ENCODE results near the gene CHST12. TPM values are rescaled to one million over a fixed set of nuclear protein-coding genes. Genes with fewer than 3 reads are reported as not detected.

Gene CHST12
- total and polyA plus RNA-seq, 10 of the 15 experiments (the other 5 are each of a cell fraction or from before 2014, with no cell fraction given), result 0.05 to 14.2 (median 3.3) TPM

DNA sequence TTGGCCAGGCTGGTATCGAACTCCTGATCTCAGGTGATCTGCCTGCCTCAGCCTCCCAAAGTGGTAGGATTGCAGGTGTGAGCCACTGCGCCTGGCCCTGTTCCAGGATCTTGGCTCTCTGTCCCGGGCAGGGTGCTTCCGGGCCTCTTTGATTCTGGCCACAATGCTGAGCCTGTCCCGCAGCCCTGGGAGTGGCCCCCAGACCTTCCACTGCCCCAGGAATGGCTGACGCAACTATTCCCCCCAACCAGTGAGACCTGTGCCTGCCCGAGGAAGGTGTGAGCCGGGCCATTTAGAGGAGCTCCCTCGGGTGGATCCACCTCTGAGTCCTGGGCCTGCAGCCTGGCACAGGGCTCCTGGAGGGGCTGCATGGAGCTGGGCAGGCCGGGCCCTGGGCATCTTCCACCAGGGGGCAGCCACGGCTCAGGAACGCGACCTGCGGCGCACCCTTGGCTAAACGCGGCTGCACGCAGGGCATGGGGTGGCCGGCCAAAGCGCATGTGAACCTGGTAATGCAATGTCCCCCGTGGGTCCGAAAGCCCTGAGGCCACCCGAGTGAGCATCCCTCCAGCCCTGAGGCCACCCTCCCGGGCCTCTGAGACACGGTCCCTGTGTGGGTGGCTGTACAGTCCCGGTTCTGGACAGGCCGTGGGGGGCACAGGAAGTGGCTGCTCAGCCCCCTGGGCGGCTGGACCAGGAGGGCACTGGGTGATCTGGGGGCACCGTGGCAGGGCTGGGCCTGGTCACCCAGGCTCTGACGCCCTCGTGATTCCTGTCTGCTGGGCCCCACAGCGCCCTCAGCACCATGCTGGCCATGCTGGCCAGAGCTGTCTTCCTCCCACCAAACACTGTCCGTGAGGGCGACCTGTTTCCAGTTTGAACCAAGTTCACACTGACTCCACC lies 48.0 kb downstream of the CHST12 start (continued):
- TF ChIP-seq, protein P1, sequence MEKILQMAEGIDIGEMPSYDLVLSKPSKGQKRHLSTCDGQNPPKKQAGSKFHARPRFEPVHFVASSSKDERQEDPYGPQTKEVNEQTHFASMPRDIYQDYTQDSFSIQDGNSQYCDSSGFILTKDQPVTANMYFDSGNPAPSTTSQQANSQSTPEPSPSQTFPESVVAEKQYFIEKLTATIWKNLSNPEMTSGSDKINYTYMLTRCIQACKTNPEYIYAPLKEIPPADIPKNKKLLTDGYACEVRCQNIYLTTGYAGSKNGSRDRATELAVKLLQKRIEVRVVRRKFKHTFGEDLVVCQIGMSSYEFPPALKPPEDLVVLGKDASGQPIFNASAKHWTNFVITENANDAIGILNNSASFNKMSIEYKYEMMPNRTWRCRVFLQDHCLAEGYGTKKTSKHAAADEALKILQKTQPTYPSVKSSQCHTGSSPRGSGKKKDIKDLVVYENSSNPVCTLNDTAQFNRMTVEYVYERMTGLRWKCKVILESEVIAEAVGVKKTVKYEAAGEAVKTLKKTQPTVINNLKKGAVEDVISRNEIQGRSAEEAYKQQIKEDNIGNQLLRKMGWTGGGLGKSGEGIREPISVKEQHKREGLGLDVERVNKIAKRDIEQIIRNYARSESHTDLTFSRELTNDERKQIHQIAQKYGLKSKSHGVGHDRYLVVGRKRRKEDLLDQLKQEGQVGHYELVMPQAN (conservative IDR thresholded peaks at IDR 0.05), result no peak
- TF ChIP-seq IKZF1 (conservative IDR thresholded peaks at IDR 0.05) (0 out of 2 replicates have a peak, but pooled peaks have one; percentile 13), ZNF24 (IDR thresholded peaks at IDR 0.05) (no peak), IRF4 (IDR thresholded peaks at IDR 0.05; ENCODE audit: low read depth, low read length) (no peak), JUNB (IDR thresholded peaks at IDR 0.05) (no peak), NR2C1 (IDR thresholded peaks at IDR 0.05) (no peak), POLR2AphosphoS5 (IDR thresholded peaks at IDR 0.05; ENCODE audit: low read length) (no peak), RBBP5 (conservative IDR thresholded peaks at IDR 0.05) (no peak), BACH1 (IDR thresholded peaks at IDR 0.05; ENCODE audit: borderline replicate concordance) (no peak), TCF3 (IDR thresholded peaks at IDR 0.05; ENCODE audit: borderline replicate concordance, insufficient read depth, low read depth, low read length) (no peak), SP1 (IDR thresholded peaks at IDR 0.05; ENCODE audit: low read depth, low read length) (no peak), JUND (IDR thresholded peaks at IDR 0.05; ENCODE audit: low read depth, low read length) (no peak), POLR2A (IDR thresholded peaks at IDR 0.05; ENCODE audit: low read depth, low read length) (no peak)
- TF ChIP-seq, protein P2, sequence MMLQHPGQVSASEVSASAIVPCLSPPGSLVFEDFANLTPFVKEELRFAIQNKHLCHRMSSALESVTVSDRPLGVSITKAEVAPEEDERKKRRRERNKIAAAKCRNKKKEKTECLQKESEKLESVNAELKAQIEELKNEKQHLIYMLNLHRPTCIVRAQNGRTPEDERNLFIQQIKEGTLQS (IDR thresholded peaks at IDR 0.05; ENCODE audit: borderline replicate concordance, extremely low read depth, low read depth, low read length), result no peak
- TF ChIP-seq, protein P3, sequence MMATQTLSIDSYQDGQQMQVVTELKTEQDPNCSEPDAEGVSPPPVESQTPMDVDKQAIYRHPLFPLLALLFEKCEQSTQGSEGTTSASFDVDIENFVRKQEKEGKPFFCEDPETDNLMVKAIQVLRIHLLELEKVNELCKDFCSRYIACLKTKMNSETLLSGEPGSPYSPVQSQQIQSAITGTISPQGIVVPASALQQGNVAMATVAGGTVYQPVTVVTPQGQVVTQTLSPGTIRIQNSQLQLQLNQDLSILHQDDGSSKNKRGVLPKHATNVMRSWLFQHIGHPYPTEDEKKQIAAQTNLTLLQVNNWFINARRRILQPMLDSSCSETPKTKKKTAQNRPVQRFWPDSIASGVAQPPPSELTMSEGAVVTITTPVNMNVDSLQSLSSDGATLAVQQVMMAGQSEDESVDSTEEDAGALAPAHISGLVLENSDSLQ (IDR thresholded peaks at IDR 0.05), result no peak
- TF ChIP-seq, protein P4, sequence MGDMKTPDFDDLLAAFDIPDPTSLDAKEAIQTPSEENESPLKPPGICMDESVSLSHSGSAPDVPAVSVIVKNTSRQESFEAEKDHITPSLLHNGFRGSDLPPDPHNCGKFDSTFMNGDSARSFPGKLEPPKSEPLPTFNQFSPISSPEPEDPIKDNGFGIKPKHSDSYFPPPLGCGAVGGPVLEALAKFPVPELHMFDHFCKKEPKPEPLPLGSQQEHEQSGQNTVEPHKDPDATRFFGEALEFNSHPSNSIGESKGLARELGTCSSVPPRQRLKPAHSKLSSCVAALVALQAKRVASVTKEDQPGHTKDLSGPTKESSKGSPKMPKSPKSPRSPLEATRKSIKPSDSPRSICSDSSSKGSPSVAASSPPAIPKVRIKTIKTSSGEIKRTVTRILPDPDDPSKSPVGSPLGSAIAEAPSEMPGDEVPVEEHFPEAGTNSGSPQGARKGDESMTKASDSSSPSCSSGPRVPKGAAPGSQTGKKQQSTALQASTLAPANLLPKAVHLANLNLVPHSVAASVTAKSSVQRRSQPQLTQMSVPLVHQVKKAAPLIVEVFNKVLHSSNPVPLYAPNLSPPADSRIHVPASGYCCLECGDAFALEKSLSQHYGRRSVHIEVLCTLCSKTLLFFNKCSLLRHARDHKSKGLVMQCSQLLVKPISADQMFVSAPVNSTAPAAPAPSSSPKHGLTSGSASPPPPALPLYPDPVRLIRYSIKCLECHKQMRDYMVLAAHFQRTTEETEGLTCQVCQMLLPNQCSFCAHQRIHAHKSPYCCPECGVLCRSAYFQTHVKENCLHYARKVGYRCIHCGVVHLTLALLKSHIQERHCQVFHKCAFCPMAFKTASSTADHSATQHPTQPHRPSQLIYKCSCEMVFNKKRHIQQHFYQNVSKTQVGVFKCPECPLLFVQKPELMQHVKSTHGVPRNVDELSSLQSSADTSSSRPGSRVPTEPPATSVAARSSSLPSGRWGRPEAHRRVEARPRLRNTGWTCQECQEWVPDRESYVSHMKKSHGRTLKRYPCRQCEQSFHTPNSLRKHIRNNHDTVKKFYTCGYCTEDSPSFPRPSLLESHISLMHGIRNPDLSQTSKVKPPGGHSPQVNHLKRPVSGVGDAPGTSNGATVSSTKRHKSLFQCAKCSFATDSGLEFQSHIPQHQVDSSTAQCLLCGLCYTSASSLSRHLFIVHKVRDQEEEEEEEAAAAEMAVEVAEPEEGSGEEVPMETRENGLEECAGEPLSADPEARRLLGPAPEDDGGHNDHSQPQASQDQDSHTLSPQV (IDR thresholded peaks at IDR 0.05), result no peak
- TF ChIP-seq, protein P5, sequence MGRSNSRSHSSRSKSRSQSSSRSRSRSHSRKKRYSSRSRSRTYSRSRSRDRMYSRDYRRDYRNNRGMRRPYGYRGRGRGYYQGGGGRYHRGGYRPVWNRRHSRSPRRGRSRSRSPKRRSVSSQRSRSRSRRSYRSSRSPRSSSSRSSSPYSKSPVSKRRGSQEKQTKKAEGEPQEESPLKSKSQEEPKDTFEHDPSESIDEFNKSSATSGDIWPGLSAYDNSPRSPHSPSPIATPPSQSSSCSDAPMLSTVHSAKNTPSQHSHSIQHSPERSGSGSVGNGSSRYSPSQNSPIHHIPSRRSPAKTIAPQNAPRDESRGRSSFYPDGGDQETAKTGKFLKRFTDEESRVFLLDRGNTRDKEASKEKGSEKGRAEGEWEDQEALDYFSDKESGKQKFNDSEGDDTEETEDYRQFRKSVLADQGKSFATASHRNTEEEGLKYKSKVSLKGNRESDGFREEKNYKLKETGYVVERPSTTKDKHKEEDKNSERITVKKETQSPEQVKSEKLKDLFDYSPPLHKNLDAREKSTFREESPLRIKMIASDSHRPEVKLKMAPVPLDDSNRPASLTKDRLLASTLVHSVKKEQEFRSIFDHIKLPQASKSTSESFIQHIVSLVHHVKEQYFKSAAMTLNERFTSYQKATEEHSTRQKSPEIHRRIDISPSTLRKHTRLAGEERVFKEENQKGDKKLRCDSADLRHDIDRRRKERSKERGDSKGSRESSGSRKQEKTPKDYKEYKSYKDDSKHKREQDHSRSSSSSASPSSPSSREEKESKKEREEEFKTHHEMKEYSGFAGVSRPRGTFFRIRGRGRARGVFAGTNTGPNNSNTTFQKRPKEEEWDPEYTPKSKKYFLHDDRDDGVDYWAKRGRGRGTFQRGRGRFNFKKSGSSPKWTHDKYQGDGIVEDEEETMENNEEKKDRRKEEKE (IDR thresholded peaks at IDR 0.05), result no peak
- TF ChIP-seq, protein P6, sequence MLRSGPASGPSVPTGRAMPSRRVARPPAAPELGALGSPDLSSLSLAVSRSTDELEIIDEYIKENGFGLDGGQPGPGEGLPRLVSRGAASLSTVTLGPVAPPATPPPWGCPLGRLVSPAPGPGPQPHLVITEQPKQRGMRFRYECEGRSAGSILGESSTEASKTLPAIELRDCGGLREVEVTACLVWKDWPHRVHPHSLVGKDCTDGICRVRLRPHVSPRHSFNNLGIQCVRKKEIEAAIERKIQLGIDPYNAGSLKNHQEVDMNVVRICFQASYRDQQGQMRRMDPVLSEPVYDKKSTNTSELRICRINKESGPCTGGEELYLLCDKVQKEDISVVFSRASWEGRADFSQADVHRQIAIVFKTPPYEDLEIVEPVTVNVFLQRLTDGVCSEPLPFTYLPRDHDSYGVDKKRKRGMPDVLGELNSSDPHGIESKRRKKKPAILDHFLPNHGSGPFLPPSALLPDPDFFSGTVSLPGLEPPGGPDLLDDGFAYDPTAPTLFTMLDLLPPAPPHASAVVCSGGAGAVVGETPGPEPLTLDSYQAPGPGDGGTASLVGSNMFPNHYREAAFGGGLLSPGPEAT (IDR thresholded peaks at IDR 0.05; ENCODE audit: low read depth), result no peak

Measured in GM12878 (cell line).